NCI-H345 (cell line): ENCODE measurements around the gene ATP5F1D.
"Not testable (repeated sequence)": the region's sequence is repeated elsewhere in the genome, so short reads cannot be mapped to it uniquely, and the experiment has no call there.

Source experiments
- DNase-seq: peaks from one replicate; lab custom pipeline; 2025; lab: John Stamatoyannopoulos, UW

Gene ATP5F1D

GRCh38 chr19:1241417-1242095 lies at the start of gene ATP5F1D:
Gene ATP5F1D (plus strand): TSS chr19:1241751. CDS start chr19:1241851, 100 bp downstream.
- DNase-seq: peak; percentile 94

- DNase-seq: no peak
Measured at GRCh38 chr19:1199531-1199930, 42.0 kb upstream of the ATP5F1D start.

- not testable (repeated sequence) for DNase-seq
Measured at GRCh38 chr19:1200614-1201013, 40.9 kb upstream of the ATP5F1D start.

GRCh38 chr19:1205114-1206099 lies 36.1 kb upstream of the ATP5F1D start, which contains the start of gene STK11:
Gene STK11 (plus strand): TSS chr19:1205778. CDS start chr19:1206914, 1,136 bp downstream.
- DNase-seq: peak; percentile 98

GRCh38 chr19:1206150-1206863 lies 35.2 kb upstream of the ATP5F1D start:
- DNase-seq: no peak

GRCh38 chr19:1206864-1207450 lies 34.6 kb upstream of the ATP5F1D start:
- no peak for DNase-seq

- not testable (repeated sequence) for DNase-seq
Measured at GRCh38 chr19:1208830-1209229, 32.7 kb upstream of the ATP5F1D start.

GRCh38 chr19:1210227-1210538 lies 31.4 kb upstream of the ATP5F1D start:
- no peak for DNase-seq

- no peak for DNase-seq
Measured at GRCh38 chr19:1211494-1212234, 29.9 kb upstream of the ATP5F1D start.

GRCh38 chr19:1213391-1214286 lies 27.9 kb upstream of the ATP5F1D start:
- no peak for DNase-seq

GRCh38 chr19:1214299-1214861 lies 27.2 kb upstream of the ATP5F1D start:
- DNase-seq: no peak

- DNase-seq: no peak
Measured at GRCh38 chr19:1214862-1215731, 26.5 kb upstream of the ATP5F1D start.

- no peak for DNase-seq
Measured at GRCh38 chr19:1216756-1217155, 24.8 kb upstream of the ATP5F1D start.

- DNase-seq: no peak
Measured at GRCh38 chr19:1217366-1217765, 24.2 kb upstream of the ATP5F1D start.

- no peak for DNase-seq
Measured at GRCh38 chr19:1218751-1219567, 22.6 kb upstream of the ATP5F1D start.

- no peak for DNase-seq
Measured at GRCh38 chr19:1219786-1220476, 21.6 kb upstream of the ATP5F1D start.

GRCh38 chr19:1220477-1220930 lies 21.0 kb upstream of the ATP5F1D start:
- no peak for DNase-seq
